Measurements from ENCODE around the gene FYTTD1.
"Not testable (repeated sequence)": the region's sequence is repeated elsewhere in the genome, so short reads cannot be mapped to it uniquely, and the experiment has no call there.

Gene FYTTD1, protein sequence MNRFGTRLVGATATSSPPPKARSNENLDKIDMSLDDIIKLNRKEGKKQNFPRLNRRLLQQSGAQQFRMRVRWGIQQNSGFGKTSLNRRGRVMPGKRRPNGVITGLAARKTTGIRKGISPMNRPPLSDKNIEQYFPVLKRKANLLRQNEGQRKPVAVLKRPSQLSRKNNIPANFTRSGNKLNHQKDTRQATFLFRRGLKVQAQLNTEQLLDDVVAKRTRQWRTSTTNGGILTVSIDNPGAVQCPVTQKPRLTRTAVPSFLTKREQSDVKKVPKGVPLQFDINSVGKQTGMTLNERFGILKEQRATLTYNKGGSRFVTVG

DNA sequence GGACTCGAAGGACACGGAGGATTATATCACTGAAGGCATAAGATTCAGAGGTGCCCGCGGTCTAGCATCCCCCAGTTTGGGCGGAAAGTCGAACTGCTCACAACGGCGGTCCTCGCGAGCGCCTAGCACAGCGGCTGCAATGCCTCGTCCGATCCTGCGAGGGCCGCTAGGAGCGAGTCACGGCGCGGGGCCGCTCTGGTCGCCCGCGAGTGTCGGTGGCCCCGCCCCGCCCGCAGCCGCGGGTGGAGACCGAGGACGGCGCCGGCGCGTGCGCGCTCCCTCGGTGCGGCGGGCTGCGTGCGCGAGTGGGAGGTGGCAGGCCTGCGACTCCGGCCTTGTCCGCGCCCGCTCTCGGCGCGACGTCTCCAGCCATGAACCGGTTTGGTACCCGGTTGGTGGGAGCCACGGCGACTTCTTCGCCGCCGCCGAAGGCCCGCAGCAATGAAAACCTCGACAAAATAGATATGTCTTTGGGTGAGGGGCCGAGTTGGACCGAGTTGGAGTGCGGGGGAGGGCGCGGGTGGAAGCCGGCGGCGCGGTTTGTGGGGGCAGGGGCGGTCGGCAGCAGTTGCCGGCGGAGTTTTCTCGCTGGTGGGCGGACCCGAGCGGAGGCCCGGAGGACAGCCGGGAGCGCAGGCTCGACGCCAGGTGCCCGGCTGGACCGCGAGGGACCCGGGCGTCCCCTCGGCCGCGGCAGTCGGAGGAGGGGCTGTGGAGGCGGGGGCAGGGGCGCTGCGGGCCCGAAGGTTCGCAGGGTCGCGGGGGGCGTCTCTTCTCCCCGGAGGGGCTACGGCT is at the start of gene FYTTD1:
TSS of gene FYTTD1 (plus strand) at position 283 of the 795 bp plus-strand sequence. CDS start at position 372, 89 bp downstream.
- DNase-seq = peak; percentile 90

DNA sequence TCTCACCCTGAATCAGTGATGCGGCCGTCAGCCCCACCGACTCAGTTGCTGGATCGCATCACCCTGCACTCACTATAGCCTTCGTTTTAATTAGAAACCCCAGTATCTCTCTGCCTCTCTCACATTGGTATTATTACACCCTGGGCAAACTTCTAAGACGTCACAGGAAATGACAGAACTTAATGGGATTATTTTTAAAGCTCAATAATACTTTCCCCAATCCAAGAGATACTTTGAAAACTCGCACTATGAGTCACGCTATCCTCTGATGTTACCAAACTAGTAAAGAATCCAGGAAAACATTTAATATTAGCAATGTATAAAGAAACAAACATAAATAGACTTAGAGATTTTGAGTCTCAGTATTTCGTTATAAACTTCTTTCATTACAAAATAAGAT is 49.6 kb upstream of the FYTTD1 start:
- no peak for DNase-seq

DNA sequence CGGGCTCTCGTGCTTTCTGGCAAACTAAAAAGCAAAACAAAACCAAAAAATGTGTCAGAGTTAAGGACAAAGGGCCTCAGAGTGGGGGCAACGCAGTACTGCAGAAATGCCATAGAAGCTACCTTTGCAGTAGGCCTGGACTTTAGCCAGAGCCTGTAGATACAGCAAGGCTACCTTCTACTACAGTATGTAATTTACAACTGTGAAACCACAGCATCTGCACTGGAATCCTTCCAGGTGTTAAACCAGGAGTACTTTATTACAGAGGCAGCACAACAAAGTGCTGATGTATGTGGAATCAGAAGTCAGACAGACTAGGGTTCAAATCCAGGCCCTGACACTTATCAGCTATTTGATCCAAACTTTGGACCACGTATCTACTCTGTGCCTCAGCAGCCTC is 47.8 kb upstream of the FYTTD1 start:
- no peak for DNase-seq

DNA sequence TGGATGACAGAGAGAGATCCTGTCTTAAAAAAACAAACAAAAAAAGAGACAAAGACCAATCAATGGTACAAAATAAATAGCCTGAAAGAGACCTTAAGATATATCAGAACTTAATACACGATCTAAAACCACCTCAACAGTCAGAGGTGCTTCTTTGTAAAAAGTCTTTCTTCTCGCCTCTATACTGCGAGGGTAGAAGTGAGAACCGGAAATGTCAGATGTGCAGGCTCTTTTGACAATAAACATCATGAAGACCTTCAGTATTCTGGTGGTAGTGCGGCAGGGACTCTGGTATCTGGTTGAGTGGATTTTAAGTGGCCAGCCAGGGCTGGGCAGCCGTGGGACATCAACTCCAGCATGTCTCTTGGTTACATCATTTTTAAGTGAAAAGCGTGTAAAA is 43.0 kb upstream of the FYTTD1 start:
- no peak for DNase-seq

DNA sequence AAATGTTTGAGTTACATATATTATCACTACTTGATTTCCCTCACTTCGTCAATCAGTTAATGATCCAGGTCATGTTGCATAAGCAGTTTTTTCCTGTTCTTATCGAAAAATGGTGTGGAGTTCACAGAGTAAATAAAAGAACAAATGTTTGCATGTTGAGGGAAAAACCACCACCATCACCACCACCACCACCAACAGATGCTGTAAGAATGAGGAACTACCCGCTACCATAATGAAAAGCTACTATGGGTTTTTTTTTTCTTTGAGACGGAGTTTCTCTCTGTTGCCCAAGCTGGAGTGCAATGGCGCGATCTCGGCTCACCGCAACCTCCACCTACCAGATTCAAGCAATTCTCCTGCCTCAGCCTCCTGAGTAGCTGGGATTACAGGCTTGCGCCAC is 40.5 kb upstream of the FYTTD1 start:
- DNase-seq = peak; percentile 25

DNA sequence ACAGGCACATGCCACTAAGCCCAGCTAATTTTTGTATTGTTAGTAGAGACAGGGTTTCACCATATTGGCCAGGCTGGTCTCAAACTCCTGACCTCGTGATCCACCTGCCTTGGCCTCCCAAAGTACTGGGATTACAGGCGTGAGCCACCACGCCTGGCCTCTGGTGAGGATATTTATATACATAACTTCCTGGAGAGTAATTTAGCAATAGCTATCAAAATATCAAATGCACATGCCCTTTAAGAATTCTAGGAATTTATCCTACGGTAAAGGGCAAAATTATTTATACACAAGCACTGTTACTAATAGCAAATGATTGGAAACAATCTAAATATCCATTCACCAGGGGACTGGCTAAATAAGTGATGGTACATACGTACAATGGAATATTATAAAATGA is 38.7 kb upstream of the FYTTD1 start:
- DNase-seq = not testable (repeated sequence)

DNA sequence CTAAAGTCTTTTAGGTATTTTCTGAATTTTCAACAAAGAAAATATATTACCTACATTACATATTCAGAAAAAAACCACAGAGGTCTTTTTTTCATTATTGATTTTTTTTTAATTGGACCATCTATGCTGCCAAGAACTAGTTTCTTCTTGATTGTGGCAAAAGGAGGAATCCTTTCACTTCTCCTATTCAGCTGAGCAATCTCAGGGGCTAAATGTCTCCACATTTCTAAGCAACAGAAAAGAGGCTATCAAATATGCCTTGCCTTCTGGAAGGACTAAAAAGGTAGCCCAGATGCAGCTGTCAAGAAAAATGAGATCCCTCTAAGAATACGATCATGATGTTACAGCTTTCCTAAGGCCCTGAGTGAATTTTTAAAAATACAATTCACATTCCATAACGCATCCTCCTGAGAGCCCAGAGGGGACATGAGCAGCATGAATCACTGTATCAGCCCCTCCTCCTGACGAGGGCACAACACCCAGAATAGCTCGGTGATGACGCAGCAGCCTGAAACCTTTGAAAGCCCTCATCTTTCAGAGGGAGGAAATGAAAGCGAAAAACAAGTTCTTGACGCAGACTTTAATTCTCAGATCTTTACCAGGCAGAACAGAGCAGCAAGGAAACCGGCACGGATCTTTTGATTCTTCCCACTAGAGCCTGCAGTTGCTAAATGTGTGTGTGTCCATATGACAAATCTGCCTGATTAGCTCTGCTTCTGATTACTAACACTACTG is 37.5 kb upstream of the FYTTD1 start:
- DNase-seq = peak; percentile 92

DNA sequence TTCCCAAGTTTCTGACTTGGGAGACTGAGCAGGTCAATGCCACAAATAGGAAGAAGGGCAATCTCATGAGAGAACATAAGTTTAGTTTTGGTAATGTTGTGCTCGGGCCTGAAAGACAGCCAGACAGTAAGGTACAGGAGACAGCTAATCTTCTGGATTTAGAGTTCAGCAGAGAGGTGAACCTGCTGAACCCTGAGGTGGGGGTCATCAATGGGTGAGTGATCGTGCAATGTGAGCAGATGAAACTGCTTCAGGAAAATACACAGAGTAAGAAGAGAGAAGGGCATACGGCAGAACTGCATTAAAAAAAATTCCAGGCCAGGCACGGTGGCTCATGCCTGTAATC is 36.2 kb upstream of the FYTTD1 start:
- no peak for DNase-seq

DNA sequence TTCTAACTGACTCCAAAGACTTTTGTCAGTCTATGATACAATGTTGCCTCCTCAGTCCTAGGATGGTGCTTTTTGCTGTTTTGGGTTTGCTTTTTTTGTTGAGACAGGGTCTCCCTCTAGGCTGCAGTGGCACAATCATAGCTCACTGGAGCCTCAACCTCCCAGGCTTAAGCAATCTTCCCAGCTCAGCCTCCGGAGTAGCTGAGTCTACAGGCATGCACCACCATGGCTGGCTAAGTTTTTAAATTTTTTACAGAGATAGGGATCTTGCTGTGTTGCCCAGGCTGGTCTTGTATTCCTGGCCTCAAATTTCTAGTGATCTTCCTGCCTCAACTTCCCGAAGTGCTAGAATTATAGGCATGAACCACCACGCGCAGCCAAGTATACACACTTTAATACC is 35.4 kb upstream of the FYTTD1 start:
- no peak for DNase-seq

DNA sequence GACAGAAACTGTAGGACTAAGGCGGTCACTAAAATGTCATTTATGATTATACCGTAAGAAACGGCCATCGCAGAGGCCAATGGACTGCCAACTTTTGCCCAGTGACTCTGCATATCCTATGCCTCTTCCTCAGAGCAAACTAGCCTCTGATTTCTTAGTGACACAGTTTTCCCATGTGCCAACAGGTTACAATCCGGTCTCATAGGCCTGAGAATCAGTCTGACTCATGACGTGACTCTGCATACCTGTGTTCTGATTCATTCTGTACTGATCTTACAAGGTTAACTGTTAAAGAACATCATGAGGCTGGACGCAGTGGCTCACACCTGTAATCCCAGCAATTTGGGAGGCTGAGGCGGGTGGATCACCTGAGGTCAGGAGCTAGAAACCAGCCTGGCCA is 30.8 kb upstream of the FYTTD1 start:
- no peak for DNase-seq

DNA sequence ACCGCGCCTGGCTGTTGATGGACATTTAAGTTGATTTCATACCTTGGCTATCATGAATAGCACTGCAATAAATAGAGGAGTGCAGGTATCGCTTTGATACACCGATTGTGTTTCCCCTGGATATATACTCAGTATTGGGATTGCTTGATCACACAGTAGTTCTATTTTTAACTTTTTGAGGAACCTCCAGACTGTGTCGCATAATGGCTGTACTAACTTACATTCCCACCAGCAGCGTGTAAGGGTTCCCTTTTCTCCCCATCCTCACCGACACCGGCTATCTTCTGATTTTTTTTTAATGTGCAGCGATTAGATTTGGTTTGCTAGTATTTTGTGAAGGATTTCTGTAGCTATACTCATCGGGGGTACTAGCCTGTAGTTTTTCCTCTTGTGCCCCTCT is 29.0 kb upstream of the FYTTD1 start:
- no peak for DNase-seq

DNA sequence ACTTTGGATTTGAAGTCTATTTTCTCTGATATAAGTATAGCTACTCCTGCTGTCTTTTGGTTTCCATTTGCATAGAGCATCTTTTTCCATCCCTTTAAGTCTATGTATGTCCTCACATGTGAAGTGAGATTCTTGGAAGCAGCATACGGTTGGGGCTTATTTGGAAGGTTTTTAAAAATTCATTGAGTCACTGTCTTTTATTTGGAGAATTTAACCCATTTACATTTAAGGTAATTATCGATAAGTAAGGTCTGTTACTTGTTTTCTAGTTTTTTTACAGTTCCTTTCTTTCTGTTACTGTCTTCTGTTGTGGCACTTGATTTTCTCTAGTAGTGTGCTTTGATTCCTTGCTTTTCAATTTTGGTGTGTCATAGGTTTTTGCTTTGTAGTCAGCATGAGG is 26.9 kb upstream of the FYTTD1 start:
- DNase-seq = no peak

DNA sequence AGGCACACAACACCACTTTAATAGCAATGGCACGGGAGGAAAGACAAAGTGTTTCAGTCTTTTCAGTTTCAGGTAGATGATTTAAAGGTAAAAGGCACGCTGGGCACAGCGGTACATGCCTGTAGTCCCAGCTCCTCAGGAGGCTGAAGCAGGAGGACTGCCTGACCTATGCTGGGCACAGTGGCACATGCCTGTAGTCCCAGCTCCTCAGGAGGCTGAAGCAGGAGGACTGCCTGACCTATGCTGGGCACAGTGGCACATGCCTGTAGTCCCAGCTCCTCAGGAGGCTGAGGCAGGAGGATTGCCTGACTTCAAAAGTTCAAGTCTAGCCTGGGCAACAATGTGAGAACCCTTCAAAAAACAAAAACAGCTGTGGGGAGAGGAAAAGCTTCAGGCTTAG is 21.8 kb upstream of the FYTTD1 start:
- DNase-seq = not testable (repeated sequence)

DNA sequence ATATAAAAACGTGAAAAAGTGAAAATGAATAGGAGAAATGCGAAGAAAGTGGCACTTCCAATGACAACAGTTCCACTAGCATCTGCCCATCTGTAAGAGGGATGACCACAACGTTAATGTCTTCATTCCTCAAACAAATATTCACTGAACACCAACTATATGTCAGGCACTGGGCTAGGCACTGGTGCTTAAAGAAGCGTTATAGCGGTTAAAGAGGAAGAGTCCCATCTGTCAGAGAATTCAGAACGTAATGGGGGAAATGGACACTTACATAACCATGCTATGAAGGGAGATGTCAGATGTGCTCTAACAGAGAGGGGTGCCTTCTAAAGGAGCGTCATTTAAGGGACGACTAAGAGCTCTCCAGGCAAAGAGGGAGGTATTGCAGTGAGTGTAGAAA is 21.2 kb upstream of the FYTTD1 start:
- DNase-seq = no peak

DNA sequence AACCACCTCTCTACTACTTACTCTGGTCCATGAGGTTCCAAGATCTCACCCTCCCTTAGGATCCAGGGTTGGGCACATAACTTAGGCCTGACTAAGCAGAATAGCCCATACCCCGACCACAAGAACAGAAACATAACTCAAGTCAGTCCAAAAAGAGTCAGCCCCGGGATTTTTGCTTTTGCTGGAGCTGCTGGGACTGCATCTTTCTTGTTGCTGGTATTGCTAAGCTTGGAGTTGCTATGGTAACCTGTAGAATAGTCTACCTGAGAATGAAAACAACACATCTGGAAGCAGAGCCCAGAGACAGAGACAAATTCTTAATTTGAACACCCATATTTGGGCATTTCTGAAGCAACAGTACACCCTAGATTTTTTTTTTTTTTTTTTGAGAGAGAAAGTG is 19.5 kb upstream of the FYTTD1 start:
- no peak for DNase-seq

DNA sequence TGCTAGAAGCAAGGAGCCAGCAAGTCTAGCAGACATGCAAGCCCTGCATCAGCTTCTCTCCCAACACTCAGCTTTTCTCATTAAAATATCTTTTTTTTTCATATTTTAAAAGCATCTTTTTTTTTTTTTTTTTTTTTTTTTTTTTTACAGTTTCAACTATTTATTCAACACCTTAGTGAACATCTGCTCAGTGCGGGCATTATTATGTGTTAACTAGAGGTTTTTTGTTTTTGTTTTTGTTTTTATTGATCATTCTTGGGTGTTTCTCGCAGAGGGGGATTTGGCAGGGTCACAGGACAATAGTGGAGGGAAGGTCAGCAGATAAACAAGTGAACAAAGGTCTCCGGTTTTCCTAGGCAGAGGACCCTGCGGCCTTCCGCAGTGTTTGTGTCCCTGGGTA is 18.9 kb upstream of the FYTTD1 start:
- DNase-seq = not testable (repeated sequence)

DNA sequence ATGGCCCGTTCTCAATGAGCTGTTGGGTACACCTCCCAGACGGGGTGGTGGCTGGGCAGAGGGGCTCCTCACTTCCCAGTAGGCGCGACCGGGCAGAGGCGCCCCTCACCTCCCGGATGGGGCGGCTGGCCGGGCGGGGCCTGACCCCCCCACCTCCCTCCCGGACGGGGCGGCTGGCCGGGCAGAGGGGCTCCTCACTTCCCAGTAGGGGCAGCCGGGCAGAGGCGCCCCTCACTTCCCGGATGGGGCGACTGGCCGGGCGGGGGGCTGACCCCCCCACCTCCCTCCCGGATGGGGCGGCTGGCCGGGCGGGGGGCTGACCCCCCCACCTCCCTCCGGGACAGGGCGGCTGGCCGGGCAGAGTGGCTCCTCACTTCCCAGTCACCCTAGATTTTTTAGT is 18.2 kb upstream of the FYTTD1 start:
- DNase-seq = not testable (repeated sequence)

DNA sequence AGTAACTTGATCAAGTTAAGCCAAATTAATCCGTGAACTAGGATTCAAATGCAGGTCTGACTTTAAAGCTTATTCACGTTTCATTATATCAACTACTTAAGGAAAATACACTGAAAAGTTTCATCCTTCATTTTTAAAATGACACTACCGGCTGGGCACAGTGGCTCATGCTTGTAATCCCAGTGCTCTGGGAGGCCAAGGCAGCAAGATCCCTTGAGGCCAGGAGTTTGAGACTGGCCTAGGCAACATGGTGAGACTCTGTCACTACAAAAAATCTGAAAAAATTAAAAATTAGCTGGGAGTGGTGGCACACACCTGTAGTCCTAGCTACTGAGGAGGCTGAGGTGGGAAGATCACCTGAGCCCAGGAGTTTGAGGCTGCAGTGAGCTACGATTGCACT is 16.6 kb upstream of the FYTTD1 start:
- DNase-seq = no peak

DNA sequence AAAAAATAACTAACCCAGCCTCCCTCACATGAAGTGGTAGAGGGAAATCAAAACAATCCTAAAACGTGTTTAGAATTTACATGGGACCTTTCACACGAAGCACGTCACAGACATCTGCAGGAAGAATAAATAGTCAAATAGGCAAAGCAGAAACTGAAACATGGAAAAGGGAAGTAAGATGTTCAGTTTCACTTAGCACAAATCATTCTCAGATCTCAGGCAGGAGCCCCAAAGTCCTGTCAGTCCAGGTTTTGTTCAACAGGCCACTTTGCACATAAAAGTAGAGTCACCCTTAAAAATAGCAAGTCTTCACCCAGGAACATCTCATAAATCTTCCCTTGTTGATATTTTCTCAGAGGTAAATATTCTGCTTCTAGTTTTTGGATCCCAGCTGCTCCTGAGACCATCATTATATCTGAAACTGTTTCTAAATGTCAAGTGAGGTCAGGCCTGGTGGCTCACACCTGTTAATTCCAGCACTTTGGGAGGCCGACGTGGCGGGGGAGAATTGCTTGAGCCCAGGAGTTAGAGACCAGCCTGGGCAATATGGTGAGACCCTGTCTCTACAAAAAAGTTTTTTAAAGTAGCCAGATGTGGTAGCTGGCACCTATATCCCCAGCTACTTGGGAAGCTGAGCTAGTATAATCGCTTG is 14.9 kb upstream of the FYTTD1 start:
- no peak for DNase-seq

DNA sequence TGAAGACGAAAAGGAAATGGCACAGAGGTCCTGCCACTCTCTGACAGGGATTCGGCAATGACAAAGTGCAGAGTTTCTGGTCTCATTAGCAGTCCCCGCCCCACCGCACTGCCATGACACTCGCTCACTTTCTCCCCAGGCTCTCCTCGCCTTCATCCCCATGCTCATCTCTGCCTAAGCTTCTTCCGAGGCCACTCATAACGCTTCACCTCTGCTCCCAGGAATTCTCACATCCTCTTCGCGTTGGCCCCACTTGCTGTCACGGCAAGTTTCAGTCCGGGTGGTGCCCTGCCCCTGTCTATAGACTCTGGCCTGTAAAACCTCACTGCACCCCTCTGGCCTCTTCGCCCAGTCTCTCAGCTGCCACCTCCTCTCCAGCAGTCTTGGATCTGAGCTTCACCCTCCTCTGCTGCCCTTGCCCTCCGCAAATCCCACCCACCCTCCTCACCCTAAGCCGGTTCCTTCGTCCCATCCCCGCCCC is 13.6 kb upstream of the FYTTD1 start:
- peak; percentile 31 for DNase-seq

DNA sequence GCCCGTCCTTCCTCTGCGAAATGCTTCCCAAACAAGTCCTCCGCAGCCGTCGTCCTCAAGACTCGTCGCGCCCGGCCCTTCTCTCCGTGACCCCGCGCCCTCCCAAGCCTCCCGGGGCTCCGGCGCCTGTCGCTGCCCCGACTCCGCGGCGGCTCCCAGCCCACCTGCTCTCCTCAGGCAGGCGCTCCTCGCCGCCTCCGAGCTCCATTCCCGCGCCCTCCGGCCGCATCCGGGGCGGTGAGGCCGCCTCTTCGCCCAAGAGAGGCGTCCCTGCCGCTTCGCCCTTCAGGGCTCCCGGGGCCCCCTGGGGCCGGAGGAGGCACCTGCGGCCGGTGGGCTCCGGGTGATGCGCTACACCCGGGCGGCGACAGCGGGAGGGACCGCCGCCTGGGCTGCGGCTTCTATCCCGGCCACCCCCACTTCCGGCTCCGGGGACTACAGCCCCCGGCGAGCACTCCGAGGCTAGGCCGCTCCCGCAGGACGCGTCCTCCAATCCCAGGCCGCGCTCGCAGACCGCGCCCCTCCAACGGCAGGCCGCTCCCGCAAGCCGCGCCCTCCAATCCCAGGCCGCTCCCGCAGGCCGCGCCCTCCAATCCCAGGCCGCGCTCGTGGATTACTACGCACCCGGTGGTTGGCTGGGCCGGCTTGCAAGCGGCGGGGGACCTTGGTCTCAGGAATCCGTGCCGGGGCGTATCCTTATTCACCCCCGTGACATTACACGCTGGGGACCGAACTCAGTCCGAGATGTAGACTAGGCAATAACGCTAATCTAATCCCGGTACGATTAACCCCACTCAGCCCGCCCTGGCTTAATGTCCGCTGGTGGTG is 13.0 kb upstream of the FYTTD1 start, which contains the start of gene RUBCN:
TSS of gene RUBCN (minus strand) at position 414 of the 828 bp plus-strand sequence. CDS start at position 229, 185 bp downstream.
- peak; percentile 94 for DNase-seq

DNA sequence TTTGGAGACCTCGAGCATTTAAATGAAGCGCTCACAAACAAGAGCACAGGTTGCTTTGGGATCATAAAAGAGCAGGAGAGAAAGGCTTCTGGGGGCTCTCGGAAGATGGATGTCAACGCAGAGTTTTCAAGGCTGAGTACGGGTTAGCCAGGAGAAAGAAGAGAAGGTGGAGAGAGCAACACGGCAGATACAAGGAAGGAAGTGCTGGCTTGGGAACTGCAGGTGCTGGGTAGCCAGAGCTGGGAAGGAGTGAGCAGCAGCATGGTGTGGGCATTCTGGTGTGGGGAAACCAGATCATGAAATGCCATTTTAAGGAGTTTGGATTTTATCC is 12.4 kb upstream of the FYTTD1 start:
- DNase-seq = no peak
